Measurements from ENCODE around the gene POU6F2. TPM values are rescaled to one million over a fixed set of nuclear protein-coding genes. Genes with fewer than 3 reads are reported as not detected.

The POU6F2 gene
- total RNA-seq, 4 donors from 2014 or later = not detected

DNA sequence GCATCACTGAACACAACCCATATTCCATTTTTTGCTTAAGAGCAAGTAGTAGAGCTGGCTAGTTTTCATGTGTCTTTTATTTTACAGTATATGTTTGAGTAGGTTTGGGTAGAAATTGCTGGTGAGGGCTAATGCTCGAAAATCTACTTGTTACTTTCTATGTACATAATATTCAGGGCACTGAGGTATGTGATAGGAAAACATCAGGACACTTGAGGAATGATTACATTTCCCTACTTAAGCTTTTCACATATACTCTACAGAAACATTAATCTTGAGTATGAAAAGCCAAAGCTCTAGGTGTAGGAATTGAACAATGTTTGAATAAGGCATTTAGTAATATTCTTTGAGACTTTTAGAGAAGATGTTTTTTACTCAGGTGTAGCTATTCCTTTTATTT, 73.6 kb downstream of the POU6F2 start:
- H3K4me3 ChIP-seq = no peak overlapping the region
- DNase-seq (ENCODE audit: extremely low spot score) = no peak
- intact Hi-C loops (cut with DNase I) = no loop called here
- no peaks in the 10 kb centered on the region for H3K27me3 ChIP-seq
- TF ChIP-seq POLR2AphosphoS5 (IDR thresholded peaks at IDR 0.05) = no peak
- TF ChIP-seq POLR2A (IDR thresholded peaks at IDR 0.05; ENCODE audit: low read depth) = no peak
- TF ChIP-seq EP300 (IDR thresholded peaks at IDR 0.05) = no peak
- no peak for TF ChIP-seq CTCF (IDR thresholded peaks at IDR 0.05)
- no peak overlapping the region for H3K27ac ChIP-seq (replicated peaks in 1 of 4)
- no peaks in the 10 kb centered on the region for H3K4me1 ChIP-seq
- WGBS = 65% methylated on average over 1 of the region's 1 CpG
- no peaks in the 10 kb centered on the region for H3K36me3 ChIP-seq
- peaks cover 0 to 4% (median 0%) of the 10 kb centered on the region in 4 donors for H3K9me3 ChIP-seq

DNA sequence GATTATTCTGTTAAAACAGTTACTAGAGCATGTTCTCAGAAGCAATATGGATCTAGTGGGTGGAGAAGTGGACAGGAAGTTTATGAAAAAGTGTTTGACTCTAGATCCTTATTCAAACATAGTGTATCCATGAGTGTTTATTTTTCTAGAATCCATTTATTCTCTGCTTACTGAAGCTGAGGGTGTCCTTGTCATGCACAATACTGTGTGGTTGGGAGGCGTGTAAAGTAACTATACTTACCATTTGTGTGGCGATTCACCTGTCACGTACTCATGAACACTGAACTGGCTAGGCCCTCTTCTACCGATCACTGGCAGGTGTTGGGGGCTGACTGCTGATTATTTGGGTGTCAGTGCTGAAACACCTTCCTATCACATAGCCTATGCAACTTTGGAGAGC, 74.0 kb downstream of the POU6F2 start:
- no peaks in the 10 kb centered on the region for H3K4me1 ChIP-seq
- H3K36me3 ChIP-seq = no peaks in the 10 kb centered on the region
- TF ChIP-seq CTCF (IDR thresholded peaks at IDR 0.05) (no peak), POLR2AphosphoS5 (IDR thresholded peaks at IDR 0.05) (no peak), EP300 (IDR thresholded peaks at IDR 0.05) (no peak), POLR2A (IDR thresholded peaks at IDR 0.05; ENCODE audit: low read depth) (no peak)
- H3K4me3 ChIP-seq = no peak overlapping the region
- H3K27ac ChIP-seq (replicated peaks in 1 of 4) = no peak overlapping the region
- no peak for DNase-seq (ENCODE audit: extremely low spot score)
- intact Hi-C loops (cut with DNase I) = no loop called here
- 89% methylated on average over 4 of the region's 4 CpGs for WGBS
- H3K9me3 ChIP-seq = peaks cover 0 to 8% (median 0%) of the 10 kb centered on the region in 4 donors
- no peaks in the 10 kb centered on the region for H3K27me3 ChIP-seq

DNA sequence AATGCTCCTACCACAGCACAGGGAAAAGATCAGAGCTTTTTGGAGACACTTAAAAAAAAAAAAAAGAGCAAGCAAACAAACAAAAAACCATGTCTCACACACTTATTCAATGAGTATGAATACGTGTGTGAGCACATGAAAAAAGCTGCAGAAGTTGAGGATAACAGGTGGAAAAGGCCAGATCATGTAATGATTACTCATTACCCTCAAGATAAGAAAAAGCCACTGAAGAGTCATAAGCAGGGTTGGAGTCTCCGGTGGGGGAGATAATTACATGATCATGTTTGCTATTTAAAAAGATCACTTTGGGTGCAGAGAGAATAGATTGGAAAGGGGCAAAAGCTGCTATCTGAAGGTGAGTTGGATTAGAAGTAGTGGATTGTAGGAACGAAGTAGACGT, 77.0 kb downstream of the POU6F2 start:
- no peak overlapping the region for H3K27ac ChIP-seq (replicated peaks in 1 of 4)
- intact Hi-C loops (cut with DNase I) = no loop called here
- H3K9me3 ChIP-seq = peaks cover 0 to 8% (median 0%) of the 10 kb centered on the region in 4 donors
- H3K4me3 ChIP-seq = no peak overlapping the region
- no peaks in the 10 kb centered on the region for H3K36me3 ChIP-seq
- H3K27me3 ChIP-seq = no peaks in the 10 kb centered on the region
- TF ChIP-seq CTCF (IDR thresholded peaks at IDR 0.05) (no peak), POLR2AphosphoS5 (IDR thresholded peaks at IDR 0.05) (no peak), POLR2A (IDR thresholded peaks at IDR 0.05; ENCODE audit: low read depth) (no peak), EP300 (IDR thresholded peaks at IDR 0.05) (no peak)
- 47% methylated on average over 4 of the region's 4 CpGs for WGBS
- no peaks in the 10 kb centered on the region for H3K4me1 ChIP-seq
- no peak for DNase-seq (ENCODE audit: extremely low spot score)

DNA sequence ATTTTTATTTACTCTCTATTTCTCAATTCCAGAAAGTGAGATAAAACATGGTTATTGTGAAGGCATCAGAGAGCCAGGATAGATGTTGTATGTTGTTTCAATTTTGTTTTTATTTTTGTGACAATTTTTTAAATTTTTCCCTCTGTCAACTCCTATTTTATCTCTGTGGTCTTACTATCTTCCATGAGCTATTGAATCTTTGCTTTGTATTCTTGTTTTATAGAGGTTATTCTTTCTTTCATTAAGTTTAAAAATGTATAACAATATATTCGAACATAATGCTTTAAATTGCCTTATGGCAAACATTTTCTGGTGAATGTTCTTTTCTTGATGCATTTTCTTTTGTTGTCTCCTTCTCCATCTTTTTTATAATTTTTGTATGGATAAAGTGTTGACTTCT, 78.4 kb downstream of the POU6F2 start:
- Histone ChIP-seq H3K4me3 (no peak overlapping the region), H3K27me3 (no peaks in the 10 kb centered on the region), H3K4me1 (no peaks in the 10 kb centered on the region), H3K36me3 (no peaks in the 10 kb centered on the region), H3K9me3 (peaks cover 0 to 8% (median 0%) of the 10 kb centered on the region in 4 donors), H3K27ac (replicated peaks in 1 of 4) (no peak overlapping the region)
- no peak for TF ChIP-seq POLR2A (IDR thresholded peaks at IDR 0.05; ENCODE audit: low read depth)
- TF ChIP-seq EP300 (IDR thresholded peaks at IDR 0.05) = no peak
- TF ChIP-seq POLR2AphosphoS5 (IDR thresholded peaks at IDR 0.05) = no peak
- TF ChIP-seq CTCF (IDR thresholded peaks at IDR 0.05) = no peak
- intact Hi-C loops (cut with DNase I) = no loop called here
- no peak for DNase-seq (ENCODE audit: extremely low spot score)
- WGBS = 78% methylated on average over 1 of the region's 1 CpG

GRCh38 chr7:39062811-39063210, 85.1 kb downstream of the POU6F2 start:
- no peak for DNase-seq (ENCODE audit: extremely low spot score)
- 80% methylated on average over 4 of the region's 4 CpGs for WGBS

More at GRCh38 chr7:39062811-39063210, 85.1 kb downstream of the POU6F2 start:
- Histone ChIP-seq H3K27me3 (no peaks in the 10 kb centered on the region), H3K36me3 (no peaks in the 10 kb centered on the region), H3K9me3 (no peaks in the 10 kb centered on the region), H3K27ac (replicated peaks in 1 of 4) (no peak overlapping the region), H3K4me3 (no peak overlapping the region), H3K4me1 (no peaks in the 10 kb centered on the region)
- no peak for TF ChIP-seq POLR2A (IDR thresholded peaks at IDR 0.05; ENCODE audit: low read depth)
- TF ChIP-seq CTCF (IDR thresholded peaks at IDR 0.05) = no peak
- no peak for TF ChIP-seq EP300 (IDR thresholded peaks at IDR 0.05)
- no peak for TF ChIP-seq POLR2AphosphoS5 (IDR thresholded peaks at IDR 0.05)
- intact Hi-C loops (cut with DNase I) = no loop called here
